ENCODE results near the gene DCPS. TPM values are rescaled to one million over a fixed set of nuclear protein-coding genes. Genes with fewer than 3 reads are reported as not detected.
"Not testable (repeated sequence)": the region's sequence is repeated elsewhere in the genome, so short reads cannot be mapped to it uniquely, and the experiment has no call there.

DCPS gene, protein sequence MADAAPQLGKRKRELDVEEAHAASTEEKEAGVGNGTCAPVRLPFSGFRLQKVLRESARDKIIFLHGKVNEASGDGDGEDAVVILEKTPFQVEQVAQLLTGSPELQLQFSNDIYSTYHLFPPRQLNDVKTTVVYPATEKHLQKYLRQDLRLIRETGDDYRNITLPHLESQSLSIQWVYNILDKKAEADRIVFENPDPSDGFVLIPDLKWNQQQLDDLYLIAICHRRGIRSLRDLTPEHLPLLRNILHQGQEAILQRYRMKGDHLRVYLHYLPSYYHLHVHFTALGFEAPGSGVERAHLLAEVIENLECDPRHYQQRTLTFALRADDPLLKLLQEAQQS
- 10 to 100 TPM in 3 of 6 donors, 1 to 10 TPM in 3; 8.4 to 16.6 (median 9.8) TPM for total RNA-seq
- polyA plus RNA-seq = 10 to 100 TPM; 15.2 to 16.6 TPM

DNA sequence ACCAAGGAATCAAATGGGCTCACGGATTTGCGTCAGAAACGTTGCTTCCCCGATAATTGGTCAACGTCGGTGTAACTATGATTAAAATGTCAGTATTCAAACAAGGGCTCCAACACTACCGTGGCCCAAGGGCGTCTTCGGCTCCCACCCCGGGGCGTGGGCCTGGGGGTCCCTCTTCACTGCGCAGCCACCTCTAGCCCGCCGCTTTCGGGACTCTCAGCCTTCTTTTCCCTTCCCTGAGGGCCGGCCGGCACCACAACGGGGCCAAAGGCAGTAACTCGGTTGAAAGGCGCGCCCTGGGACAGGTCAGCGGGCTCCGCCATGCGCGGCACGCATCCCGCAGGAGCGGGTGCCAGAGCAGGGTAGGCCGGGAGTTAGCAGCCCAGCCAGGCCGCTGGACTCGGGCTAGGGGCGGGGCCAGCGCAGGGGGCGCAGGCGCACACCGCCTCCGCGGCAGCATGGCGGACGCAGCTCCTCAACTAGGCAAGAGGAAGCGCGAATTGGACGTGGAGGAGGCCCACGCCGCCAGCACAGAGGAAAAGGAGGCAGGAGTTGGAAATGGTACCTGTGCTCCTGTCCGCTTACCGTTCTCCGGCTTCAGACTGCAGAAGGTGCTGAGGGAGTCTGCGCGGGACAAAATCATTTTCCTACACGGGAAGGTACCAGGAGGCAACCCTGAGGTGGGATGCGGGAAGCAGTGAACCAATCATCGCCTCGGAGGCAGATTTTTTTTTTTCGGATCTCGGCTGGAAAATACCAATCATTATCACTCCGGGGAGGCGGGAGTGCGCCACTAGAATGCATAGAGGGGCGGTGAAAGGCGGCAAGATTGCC lies at the start of gene DCPS:
TSS of gene DCPS (plus strand) at position 438 of the 834 bp plus-strand sequence. CDS start at position 459, 21 bp downstream.
- TF ChIP-seq, protein P1, sequence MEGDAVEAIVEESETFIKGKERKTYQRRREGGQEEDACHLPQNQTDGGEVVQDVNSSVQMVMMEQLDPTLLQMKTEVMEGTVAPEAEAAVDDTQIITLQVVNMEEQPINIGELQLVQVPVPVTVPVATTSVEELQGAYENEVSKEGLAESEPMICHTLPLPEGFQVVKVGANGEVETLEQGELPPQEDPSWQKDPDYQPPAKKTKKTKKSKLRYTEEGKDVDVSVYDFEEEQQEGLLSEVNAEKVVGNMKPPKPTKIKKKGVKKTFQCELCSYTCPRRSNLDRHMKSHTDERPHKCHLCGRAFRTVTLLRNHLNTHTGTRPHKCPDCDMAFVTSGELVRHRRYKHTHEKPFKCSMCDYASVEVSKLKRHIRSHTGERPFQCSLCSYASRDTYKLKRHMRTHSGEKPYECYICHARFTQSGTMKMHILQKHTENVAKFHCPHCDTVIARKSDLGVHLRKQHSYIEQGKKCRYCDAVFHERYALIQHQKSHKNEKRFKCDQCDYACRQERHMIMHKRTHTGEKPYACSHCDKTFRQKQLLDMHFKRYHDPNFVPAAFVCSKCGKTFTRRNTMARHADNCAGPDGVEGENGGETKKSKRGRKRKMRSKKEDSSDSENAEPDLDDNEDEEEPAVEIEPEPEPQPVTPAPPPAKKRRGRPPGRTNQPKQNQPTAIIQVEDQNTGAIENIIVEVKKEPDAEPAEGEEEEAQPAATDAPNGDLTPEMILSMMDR (IDR thresholded peaks at IDR 0.05) = peak in 1 of 4 donors; percentile 6
- H3K36me3 ChIP-seq = no peaks in the 10 kb centered on the region
- FAIRE-seq (no peak), ATAC-seq (peak; percentile 98 to 100 (median 99)), DNase-seq (peak; percentile 86 to 97 (median 92))
- peaks cover 8 to 22% (median 13%) of the 10 kb centered on the region in 3 donors for H3K4me1 ChIP-seq
- H3K4me3 ChIP-seq = peak within 1 kb of the TSS; percentile 36 to 71 (median 59)
- intact Hi-C loops (cut with DNase I) = no loop called here
- H3K27me3 ChIP-seq = no peaks in the 10 kb centered on the region
- WGBS, 2 donors = 1% methylated on average over 61 of the region's 61 CpGs
- no peaks in the 10 kb centered on the region for H3K9me3 ChIP-seq
- peak within 1 kb of the TSS; percentile 67 to 88 (median 80) for H3K27ac ChIP-seq

DNA sequence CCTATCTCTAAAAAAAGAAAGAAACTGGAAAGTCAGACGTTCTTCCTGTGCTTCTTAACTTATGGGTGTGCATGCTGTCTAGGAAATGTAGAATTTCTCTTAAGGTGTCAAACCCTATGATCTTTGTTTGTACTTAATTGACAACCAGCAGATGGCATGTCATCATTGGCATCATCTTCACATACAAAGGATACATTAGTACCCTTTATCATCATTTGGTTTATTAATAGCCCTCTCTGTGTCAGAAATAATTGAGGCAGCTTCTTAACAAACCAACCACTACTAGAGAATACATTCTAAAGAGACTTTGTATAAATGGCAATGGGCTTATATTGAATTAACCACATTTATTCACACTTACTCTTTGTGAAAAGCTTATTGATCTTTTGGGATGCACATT lies 49.0 kb upstream of the DCPS start:
- DNase-seq (no peak), FAIRE-seq (no peak), ATAC-seq (no peak)
- intact Hi-C loops (cut with DNase I) = no loop called here
- Histone ChIP-seq H3K4me3 (no peak overlapping the region), H3K4me1 (peaks cover 0 to 9% (median 6%) of the 10 kb centered on the region in 3 donors), H3K27ac (no peak overlapping the region), H3K9me3 (no peaks in the 10 kb centered on the region), H3K36me3 (no peaks in the 10 kb centered on the region), H3K27me3 (no peaks in the 10 kb centered on the region)
- TF ChIP-seq, protein P1 (IDR thresholded peaks at IDR 0.05) = no peak
- WGBS, 2 donors = 71 to 74% methylated on average over 1 of the region's 1 CpG

DNA sequence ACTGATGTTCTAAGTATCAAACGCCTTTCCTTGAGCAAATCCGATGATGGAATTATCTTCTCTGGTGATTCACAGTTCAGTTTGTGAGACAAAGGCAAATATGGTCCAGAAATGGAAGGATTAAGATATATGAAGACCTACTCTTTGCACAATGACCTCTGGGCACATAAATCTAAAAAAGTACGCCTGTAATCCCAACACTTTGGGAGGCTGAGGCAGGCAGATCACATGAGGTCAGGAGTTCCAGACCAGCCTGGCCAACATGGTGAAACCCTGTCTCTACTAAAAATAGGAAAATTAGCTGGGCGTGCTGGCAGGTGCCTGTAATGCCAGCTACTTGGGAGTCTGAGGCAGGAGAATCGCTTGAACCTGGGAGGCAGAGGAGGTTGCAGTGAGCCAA lies 48.4 kb upstream of the DCPS start:
- WGBS, 2 donors = 93 to 95% methylated on average over 5 of the region's 5 CpGs
- ATAC-seq; H3K9me3 ChIP-seq; intact Hi-C loops (cut with DNase I); H3K27me3 ChIP-seq; FAIRE-seq; H3K36me3 ChIP-seq; H3K4me3 ChIP-seq; H3K4me1 ChIP-seq; H3K27ac ChIP-seq; DNase-seq: not testable (repeated sequence)

DNA sequence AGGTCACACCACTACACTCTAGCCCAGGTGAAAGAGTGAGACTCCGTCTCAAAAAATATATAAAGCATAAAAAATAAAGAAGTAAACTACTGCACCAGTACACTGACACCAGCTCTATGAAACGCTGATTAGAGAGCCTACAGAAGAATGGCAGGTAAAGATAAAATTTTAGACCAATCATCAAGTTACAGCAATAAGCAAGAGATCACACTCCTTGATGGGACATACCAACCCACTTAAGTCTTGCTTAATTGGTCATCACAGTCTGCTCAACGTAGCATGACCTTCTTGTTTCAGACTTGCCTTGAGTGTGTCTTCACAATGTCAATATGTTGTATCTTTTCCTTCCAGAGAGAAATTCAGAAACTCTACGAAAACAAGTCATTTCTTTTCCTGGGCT lies 47.6 kb upstream of the DCPS start:
- TF ChIP-seq, protein P1 (IDR thresholded peaks at IDR 0.05) = no peak
- H3K4me1 ChIP-seq = peaks cover 0 to 9% (median 6%) of the 10 kb centered on the region in 3 donors
- H3K36me3 ChIP-seq = no peaks in the 10 kb centered on the region
- H3K27me3 ChIP-seq = no peaks in the 10 kb centered on the region
- WGBS, 2 donors = 93 to 94% methylated on average over 4 of the region's 4 CpGs
- DNase-seq (no peak), ATAC-seq (no peak), FAIRE-seq (no peak)
- no peaks in the 10 kb centered on the region for H3K9me3 ChIP-seq
- no peak overlapping the region for H3K27ac ChIP-seq
- H3K4me3 ChIP-seq = no peak overlapping the region
- intact Hi-C loops (cut with DNase I) = no loop called here

DNA sequence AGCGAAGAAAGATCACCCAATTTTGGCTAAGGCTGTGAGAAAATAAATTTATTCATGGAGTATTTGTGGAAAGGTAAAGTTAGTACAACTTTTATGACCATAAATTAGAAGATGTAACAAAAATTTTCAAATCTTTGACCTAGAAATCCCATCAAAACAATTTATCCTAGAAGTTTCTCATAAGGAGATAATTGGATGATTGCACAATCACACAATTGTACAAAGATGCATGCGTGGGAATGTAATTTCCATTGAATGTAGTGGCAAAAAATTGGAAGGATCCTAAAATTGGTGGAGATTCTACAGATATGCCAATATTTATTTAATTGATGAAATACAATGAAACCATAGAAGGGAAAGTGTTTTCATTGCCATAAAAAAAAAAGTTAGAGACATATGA lies 46.7 kb upstream of the DCPS start:
- intact Hi-C loops (cut with DNase I) = no loop called here
- TF ChIP-seq, protein P1 (IDR thresholded peaks at IDR 0.05) = no peak
- 88% methylated on average over 2 of the region's 2 CpGs for WGBS, 2 donors
- Histone ChIP-seq H3K27me3 (no peaks in the 10 kb centered on the region), H3K4me3 (no peak overlapping the region), H3K4me1 (peaks cover 0 to 9% (median 6%) of the 10 kb centered on the region in 3 donors), H3K36me3 (peaks cover 0 to 4% (median 0%) of the 10 kb centered on the region in 3 donors), H3K9me3 (no peaks in the 10 kb centered on the region), H3K27ac (no peak overlapping the region)
- FAIRE-seq (no peak), ATAC-seq (no peak), DNase-seq (no peak)

Data from pancreas (tissue), 10 donors.